Stomach (tissue), 4 donors: ENCODE measurements around the gene FAM193A.

Experiments used
- CTCF ChIP-seq, 7 experiments: fragments of 450-650 bp in 4 of 7; fragments of 200-600 bp in 3 of 7; sonication (generic) in 3 of 7; IDR thresholded peaks; one replicate each; pipeline ENCODE4 v1.5.1; 2016 to 2019; ENCODE audit warnings: antibody characterized with exemption in 7 of 7, control low read depth in 2 of 7, mild to moderate bottlenecking in 1 of 7
- POLR2A ChIP-seq, 4 donors: fragments of 450-650 bp; IDR thresholded peaks; one replicate each; pipeline ENCODE4 v1.6.1; 2016; ENCODE audit warnings: antibody characterized with exemption in 4 of 4, control low read depth in 2 of 4, mild to moderate bottlenecking in 1 of 4, moderate library complexity in 1 of 4

DNA sequence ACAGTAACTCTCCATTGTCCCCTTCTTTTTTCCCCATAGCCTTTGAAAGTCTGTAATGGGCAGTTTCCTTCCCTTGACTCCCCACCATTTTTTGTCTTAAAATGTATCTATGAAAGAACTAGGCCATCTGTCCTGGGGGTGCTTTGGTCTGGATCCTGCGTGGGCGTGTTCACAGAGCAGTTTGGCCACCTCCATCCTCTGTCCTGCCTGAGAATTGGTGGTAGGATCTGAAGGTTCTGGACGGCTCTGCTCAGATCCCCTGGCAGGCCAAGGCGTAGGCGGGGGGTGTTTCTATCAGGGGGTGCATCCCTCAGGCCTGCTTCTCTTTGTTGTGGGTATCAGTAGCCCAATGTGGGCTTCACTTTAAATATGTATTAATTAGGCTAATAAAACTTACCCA lies 107.1 kb downstream of the FAM193A start:
- no peak for TF ChIP-seq CTCF (IDR thresholded peaks at IDR 0.05)
- TF ChIP-seq POLR2A (IDR thresholded peaks at IDR 0.05) = no peak
